ENCODE data around the gene PTPRU.

PTPRU gene

GRCh38 chr1:29365906-29366670 lies 129.8 kb downstream of the PTPRU start:
- DNase-seq (ENCODE audit: low spot score) = no peak

- DNase-seq (ENCODE audit: low spot score) = no peak
Observed at GRCh38 chr1:29368936-29369932, 132.9 kb downstream of the PTPRU start.

DNA sequence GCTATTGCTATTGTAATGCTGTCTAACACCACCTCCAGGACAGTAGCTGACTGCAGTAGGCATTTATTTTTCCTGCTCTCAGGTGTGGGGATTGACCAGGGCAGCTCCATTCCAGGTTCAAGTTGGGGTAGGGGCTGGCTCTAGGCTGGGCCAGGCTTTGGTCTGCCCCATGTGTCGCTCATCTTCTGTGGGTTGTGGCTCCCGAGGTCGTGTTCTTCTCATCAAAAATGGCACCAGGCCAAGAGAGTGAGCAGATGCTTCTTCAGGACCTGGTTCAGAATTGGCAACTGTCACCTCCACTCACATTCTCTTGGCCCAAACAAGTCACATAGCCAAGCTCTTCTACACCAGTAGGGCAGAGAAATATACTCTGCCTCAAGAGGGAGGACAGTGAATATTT lies 133.7 kb downstream of the PTPRU start:
- DNase-seq (ENCODE audit: low spot score) = no peak

GRCh38 chr1:29371332-29371731 lies 135.0 kb downstream of the PTPRU start:
- DNase-seq (ENCODE audit: low spot score) = no peak

GRCh38 chr1:29372108-29372507 lies 135.8 kb downstream of the PTPRU start:
- no peak for DNase-seq (ENCODE audit: low spot score)
